ENCODE measurements around the gene SCAMP5. TPM values are rescaled to one million over a fixed set of nuclear protein-coding genes. Genes with fewer than 3 reads are reported as not detected.

SCAMP5 gene
- polyA plus RNA-seq, 1 donor, result 4.8 TPM

DNA sequence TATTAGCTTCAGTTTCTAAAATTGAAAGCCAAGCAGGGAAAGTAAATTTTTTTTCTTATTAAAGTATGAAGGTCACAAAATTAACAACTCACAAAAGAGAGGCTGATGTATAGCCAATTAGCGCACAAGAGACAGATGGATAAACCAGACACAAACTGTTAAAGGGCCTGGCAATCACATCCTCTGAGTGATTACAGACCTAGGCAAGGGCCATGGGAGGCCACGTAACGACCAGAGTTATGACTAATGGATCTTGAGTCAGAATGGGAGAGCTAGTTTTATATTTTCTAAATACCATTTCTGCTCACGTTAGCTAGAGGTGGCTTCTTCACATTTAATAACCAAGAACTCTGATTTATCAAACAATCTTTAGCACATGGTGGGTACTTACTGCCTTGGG is 17.8 kb upstream of the SCAMP5 start:
- DNase-seq (ENCODE audit: low read depth), result no peak

DNA sequence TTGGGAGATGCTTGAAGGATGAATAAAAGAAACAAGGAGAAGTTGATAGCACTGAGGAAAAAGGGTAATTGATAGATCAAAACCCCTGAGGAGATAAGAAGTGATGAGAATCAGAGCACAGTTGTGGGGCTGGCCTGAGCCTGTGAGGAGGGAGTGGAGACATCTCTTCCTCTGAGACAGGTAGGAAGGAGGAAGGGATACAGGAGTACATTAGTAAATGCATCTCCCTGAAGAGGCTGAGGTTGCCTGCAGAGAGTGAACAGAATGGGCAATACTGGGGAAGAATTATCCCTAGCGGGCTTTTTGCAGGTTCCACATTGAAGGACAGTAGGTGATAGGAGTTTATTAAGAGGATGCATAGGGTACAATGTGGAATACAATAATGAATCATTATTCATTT is 17.3 kb upstream of the SCAMP5 start:
- no peak for DNase-seq (ENCODE audit: low read depth)

DNA sequence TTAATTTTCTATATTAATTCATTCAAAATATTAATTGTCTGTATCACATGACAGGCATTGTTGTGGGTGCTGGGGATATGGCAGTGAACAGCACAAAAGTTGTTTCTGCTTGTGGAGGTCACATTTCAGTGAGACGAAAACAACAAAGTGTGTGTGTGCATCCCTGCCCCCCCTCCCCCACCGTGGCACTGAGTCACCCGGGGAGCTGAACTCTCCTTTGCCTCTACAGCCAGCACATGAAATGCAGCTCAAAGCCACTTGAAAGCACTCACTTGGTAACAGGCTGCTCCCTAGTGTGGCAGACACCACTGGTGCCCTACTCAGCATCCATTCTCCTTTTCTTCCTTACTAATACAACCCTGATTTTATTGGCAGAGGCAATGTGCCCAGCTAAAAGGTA is 16.9 kb upstream of the SCAMP5 start:
- DNase-seq (ENCODE audit: low read depth), result no peak

DNA sequence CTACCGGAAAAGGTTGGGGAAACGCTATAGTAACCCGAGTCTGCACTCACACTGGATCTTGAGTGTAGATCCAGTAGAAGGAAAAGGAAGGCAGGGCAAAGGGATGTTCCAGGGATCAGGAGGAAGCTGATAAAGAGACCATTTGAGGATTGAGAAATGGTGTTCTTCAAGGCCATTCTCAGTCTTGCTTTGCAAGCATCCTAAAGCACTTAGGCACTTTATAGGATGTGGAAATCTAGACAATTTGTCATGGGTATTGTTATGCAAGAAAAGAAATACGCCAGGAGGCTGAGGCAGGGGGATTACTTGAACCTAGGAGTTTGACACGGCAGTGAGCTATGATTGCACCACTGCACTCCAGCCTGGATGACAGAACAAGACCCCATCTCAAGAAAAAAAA is 13.2 kb upstream of the SCAMP5 start:
- no peak for DNase-seq (ENCODE audit: low read depth)

DNA sequence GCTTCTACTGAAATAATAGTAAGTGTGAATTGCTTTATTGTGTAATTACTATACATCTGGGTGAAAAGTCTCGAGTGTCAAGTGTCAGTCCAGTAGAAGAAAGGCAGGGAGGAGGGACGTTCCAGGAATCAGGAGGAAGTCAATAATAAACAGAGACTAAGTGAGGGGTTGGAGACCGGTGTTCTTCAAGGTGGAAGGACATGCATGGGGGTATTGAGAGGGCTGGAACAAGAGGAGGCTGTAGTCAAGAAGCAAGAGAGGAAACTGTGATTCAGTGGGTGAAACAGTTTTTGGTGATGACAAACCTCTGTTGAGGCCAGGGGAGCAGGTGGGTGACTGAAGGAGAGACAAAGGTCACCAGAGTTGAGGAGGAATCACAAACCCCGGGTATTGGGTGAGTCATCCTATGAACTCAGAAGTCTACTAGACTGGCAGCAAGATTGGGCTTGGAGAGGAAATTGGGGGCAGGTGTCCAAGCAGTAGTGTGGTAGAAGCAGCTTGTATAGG is 11.6 kb upstream of the SCAMP5 start:
- DNase-seq (ENCODE audit: low read depth), result no peak

DNA sequence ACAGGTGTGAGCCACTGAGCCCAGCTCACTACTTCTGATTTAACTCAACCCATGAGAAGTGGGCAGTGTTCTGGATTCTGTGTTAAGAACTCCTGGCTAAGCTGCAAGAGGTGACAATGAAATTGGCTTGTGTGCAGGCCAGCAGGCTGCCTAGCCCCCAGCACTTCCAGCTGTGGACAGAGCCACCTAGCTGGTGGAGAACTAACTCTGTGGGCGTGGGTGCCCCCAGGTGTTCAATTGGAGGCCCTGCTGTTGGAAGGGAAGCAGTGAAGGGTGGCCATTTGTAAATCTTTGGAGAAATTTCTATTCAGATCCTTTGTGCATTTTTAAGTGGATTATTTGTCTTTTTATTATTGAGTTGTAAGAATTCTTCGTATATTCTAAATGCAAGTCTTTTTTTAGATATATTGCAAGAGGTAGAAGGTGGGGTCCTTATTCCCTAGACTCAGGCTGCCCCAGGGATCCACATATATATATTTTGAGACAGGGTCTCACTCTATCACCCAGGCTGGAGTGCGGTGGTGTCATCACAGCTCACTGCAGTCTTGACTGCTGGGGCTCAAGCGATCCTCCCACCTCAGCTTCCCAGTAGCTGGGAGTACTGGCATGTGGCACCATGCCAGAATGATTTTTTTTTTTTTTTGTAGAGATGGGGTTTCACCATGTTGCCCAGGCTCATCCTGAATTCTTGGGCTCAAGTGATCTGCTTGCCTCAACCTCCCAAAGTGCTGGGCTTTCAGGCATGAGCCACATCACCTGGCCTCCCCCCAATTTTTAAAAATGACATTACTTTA is 7.2 kb upstream of the SCAMP5 start:
- no peak for DNase-seq (ENCODE audit: low read depth)

DNA sequence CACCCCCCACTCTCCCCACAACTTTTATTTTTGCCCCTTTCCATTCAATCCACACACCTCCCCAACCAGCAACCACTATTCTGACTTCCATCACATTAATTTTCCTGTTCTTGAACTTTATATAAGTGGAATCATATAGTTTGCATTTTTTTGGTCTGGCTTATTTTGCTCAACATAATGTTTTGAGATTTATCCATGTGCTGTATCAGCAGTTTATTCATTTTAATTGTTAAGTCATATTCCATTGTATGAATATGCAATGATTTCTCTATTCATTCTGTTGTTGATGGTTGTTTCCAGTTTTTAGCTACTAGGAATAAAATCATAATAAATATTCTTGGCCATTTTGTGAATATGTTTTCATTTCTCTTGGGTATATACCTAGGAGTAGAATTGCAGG is 5.8 kb upstream of the SCAMP5 start:
- no peak for DNase-seq (ENCODE audit: low read depth)

DNA sequence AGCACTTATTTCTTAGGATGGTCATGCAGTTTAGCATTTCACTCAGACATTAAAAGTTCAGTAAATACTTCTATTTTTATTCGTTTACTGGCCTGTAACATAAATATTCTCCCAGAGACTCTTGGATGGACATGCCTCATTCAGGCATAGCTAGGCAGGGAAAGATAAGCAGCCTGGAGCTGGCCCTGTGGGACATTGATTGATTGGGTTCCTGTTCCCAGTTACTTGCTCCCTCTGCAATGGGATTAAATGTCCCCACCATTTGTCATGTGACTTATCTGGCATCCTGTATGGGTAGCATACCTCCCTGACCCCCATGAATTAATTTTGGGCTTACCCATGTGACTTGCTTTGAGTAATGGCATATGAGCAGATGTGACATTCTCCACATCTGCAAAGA is 2.7 kb upstream of the SCAMP5 start:
- no peak for DNase-seq (ENCODE audit: low read depth)

DNA sequence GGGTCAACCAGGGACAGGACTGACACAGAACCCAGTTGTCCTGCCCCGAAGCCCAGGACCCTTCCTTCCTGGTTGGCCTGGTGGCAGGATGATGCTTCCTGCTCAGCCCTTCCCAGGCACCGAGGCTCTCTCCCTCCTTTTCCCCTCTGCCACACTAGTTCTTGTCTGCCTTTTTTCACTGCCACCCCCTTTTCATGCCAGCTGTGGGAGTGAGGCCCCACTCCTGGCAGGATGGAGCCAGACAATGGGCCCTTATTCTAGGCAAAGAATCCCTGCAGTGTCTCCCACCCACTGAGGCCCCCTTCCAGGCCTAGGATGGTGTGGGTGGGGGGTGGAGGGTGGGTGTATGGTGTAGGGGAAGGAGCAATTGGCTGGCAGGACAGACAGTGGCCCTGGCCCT is 1.1 kb upstream of the SCAMP5 start:
- no peak for DNase-seq (ENCODE audit: low read depth)

DNA sequence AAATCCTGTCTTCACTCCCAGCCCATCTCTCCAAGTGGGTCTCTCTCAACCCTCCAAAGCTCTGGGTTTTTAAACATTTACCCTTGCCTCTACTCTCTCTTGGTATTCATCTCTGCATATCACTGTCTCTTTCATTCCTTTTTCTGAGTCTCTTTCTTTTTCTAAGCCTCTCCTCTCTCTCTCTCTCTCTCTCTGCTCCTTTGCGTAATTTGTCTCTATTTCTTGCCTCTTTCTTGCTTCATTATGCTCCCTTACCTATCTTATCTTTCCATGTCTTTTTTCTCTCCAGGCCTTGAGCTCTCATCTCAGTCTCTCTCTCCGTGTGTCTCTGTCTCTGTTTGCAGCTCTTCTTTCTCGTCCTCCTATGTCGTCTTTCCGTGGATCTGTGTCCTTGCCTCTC is 678 bp upstream of the SCAMP5 start:
- DNase-seq (ENCODE audit: low read depth), result no peak

DNA sequence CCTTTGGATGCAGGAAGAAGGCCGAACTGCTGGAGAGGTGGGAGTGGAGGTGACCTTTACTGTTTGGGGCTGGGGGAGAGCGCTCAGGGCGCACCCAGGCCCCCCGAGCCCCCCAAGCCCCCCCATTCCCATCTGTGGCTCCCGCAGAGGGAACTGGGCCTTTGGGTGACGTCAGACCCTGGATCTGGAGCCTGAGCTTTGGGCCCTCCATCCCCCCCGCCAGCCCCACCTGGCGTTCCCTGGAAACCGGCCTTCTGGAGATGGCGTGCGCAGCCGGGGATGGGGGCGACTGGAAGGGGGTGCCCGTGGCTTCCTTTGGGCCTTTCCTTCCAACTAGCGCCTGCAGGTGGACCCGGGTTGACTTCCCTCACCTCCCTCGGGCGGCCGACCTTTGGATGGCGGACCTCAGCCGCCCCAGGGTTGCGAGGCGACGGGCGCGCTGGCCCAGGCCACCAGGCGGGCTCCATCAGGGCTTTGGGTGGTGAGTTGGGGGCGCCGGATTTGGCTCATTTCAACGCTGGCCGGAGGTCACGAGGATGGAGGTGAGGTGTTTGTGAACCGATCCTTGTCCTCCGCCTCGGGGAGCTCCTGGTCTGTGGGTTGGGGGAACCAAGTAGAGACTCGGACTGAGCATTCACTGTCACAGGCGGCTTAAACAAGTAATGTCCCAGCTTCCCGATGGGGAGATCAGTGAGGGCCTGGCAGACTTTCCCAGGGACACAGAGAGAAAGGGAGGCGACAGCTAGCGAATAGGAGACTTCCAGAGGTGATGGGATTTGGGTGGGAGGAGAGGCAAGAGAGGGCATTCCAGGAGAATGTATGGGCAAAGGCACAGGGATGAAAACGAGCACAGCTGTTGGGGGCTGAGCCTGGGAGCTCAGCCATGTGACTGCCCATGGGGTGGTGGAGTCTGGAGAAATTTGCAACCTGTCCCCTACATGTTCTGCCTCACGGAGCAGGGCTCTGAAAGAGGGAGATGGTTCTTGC is 709 bp downstream of the SCAMP5 start:
- DNase-seq (ENCODE audit: low read depth), result no peak

DNA sequence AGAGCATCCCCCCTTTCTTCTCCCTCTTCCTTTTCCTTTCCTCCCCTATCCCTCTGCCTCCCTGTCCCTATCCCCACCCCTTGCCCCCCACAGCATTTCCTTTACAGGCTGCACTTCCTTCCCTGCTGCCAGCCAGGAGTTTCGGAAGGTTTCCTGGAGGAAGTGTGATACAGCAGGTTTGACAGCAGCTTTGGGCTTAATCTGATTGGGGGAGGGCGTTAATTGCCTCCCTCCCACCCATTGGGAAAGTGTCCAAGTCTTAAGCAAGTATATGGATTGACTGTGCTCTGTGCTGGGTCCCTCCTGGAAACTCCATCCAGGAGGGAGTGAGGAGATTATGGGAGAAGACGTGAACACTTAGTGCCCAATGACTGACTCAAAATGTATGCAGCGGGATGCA is 1.8 kb downstream of the SCAMP5 start:
- no peak for DNase-seq (ENCODE audit: low read depth)

DNA sequence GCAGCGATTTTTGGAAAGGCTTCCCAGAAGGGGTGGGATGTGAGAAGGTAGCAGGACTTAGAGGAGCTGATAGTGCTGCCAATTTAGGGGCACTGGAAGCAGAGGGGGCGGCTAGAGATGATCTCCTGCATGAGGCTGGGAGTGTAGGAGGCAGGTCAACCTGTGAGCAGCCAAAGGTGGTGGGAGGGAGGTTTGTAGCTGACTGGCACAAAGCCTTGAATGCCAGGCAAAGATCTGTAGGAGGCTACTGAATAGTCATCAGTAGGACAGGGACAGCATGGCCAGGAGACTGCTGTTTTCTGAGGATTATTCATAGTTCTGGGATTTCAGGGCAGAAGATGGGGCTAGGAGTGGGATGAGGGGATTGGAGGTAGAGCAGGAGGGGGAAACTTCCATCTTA is 2.2 kb downstream of the SCAMP5 start:
- no peak for DNase-seq (ENCODE audit: low read depth)

DNA sequence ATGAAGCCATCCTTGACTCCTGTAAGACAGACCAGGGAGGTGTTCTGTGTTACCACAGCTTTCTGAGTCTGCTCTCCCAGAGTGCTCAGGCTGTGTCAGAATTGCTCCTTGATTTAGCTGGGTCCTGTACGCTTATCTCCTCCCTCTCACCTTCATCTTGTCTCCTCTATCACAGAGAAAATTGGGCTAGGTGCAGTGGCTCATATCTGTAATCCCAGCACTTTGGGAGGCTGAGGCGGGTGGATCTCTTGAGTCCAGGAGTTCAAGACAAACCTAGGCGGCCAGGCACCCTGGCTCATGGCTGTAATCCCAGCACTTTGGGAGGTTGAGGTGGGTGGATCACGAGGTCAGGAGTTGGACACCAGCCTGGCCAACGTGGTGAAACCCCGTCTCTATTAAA is 5.9 kb downstream of the SCAMP5 start:
- no peak for DNase-seq (ENCODE audit: low read depth)

DNA sequence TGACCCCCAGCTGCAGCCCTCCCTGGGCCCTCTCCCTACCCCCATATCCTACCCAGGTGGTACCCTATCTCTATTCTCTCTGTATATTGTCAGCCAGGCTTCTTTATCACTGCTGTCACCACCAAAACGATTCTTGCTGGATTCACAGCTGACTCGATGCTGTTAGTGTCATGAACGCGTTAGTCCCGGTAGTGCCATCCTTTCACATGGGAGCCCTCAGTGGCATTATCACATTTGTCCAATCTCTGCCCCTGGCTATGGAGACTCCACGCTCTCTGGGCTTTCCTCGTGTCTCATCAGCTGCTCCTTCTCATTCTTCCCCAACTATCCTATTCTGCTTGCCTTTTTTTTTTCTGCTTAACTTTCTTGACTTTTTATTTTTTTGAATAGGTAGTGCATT is 7.0 kb downstream of the SCAMP5 start:
- DNase-seq (ENCODE audit: low read depth), result no peak

DNA sequence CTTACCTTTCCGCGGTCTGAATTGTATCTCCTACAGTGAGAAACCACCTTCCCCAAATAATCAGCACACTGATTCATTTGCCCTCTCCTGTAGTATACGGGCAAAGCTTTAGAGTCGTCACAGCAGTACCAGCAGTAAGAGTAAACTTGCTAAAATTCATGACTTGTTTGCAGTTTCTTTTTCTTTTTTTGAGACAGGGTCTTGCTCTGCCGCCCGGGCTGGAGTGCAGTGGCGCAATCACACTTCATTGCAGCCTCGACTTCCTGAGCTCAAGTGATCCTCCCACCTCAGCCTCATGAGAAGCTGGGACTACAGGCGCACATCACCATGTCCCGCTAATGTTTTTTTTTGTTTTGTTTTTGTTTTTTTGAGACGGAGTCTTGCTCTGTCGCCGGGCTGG is 11.9 kb downstream of the SCAMP5 start:
- DNase-seq (ENCODE audit: low read depth), result no peak

DNA sequence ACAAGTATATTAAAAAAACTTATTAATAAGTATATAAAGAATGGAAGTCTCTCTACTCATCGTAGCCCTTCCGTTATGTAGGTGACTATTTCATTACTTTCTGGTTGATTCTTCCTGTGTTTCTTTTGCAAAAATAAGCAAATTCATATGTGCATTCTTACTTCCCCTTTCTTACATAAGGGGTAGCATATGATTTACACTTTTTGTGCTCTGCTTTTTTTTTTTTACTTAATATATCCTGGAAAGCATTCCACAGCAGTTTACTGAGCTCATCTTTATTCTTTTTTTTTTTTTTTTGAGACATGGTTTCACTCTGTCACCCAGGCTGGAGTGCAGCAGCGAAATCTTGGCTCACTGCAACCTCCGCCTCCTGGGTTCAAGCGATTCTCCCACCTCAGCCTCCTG is 12.9 kb downstream of the SCAMP5 start:
- DNase-seq (ENCODE audit: low read depth), result no peak

DNA sequence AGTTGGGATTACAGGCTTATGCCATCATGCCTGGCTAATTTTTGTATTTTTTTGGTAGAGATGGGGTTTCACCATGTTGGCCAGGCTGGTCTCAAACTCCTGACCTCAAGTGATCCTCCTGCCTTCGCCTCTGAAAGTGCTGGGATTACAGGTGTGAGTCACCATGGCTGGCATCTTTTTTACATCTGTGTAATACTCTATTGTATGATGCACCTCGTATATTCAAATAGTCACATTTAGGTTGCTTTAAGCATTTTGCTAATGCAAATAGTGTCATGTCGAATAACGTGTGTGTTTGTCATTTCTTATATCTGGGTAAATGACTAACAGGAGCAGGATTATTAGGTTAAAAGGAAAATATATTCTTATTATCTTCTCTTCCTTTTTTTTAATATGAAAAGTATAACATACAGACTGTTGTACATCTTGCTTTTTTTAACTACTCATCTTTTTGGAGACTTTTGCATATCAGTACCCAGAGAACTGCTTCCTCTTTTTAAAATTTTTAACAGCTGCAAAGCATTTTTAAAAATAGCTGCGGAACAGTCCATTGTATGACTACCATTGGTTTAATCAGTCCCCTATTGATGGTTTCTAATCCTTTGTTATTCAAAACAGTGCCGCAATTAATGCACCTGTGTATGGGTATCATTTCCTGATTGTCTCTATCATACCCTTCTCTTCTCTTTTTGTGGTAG is 13.4 kb downstream of the SCAMP5 start:
- no peak for DNase-seq (ENCODE audit: low read depth)

DNA sequence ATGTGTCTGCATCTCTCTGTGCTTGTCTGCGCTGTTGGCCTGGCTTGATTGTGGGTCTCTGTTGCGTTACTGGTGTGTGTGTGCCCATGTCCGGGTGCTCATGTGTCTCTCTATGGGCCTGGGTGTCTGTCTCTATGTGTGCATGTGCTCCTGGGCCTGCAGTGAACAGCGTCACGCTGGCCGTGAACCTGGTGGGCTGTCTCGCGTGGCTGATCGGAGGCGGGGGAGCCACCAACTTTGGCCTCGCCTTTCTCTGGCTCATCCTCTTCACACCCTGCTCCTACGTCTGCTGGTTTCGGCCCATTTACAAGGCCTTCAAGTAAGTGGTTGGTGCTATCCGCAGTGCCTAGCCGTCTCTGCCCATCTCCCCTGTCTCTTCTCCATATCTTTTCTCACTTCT is 21.1 kb downstream of the SCAMP5 start:
- DNase-seq (ENCODE audit: low read depth), result no peak

DNA sequence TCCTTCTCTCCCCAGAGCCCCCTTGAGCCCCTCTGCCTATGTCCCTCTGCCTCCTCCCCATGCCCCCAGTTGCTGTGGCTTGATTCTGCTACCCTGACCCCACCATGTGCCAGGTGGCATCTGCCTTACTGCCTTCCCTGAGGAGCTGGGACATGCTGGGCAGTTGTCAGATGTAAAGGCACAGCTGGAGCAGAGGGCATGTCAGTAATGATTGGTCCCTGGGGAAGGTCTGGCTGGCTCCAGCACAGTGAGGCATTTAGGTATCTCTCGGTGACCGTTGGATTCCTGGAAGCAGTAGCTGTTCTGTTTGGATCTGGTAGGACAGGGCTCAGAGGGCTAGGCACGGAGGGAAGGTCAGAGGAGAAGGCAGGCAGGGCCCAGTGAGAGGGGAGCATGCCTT is 24.6 kb downstream of the SCAMP5 start:
- DNase-seq (ENCODE audit: low read depth), result no peak

DNA sequence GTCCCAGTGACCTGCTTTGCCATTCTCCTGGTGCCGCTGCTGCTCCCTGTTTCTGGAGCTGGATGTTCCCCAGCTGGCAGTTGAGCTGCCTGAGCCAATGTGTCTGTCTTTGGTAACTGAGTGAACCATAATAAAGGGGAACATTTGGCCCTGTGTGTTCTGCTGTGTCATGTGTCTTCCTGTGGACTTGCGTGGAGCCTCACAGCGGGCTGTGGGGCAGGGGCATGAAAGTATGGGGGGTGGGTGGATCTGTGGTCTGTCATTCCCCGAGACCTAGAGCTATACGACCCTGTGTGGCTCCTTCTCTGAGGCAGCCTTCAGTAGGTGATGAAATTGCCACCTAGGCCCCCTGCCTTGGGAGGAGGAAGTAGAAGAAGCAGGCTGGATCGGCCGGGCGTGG is 26.0 kb downstream of the SCAMP5 start:
- DNase-seq (ENCODE audit: low read depth), result no peak

DNA sequence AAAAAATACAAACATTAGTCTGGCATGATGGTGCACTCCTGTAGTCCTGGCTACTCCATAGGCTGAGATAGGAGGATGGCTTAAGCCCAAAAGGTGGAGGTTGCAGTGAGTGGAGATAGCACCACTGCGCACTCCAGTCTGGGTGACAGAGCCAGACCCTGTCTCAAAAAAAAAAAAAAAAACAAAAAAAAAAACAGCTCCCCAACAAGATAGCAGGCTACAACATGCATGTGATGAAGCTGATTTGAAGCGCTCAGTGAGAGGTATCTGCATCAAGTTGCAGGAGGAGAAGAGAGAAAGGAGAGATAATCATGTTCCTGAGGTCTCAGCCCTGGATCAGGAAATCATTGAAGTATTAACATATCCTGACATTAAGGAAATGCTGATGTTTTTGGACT is 27.4 kb downstream of the SCAMP5 start:
- no peak for DNase-seq (ENCODE audit: low read depth)

Measured in forelimb muscle (tissue), 1 donor.